Astrocyte of the spinal cord (primary cell): ENCODE measurements around the gene RFC1.
"Not testable (repeated sequence)": the region's sequence is repeated elsewhere in the genome, so short reads cannot be mapped to it uniquely, and the experiment has no call there.

Experiments
- DNase-seq: peaks from one replicate; pipeline ENCODE4 v3.0.0; 2011; ENCODE audit warnings: low read depth, low spot score
- H3K4me3 ChIP-seq: 2 replicates; pipeline ENCODE4 v1.5.1; 2011; ENCODE audit warnings: low read depth, mild to moderate bottlenecking, low read length, moderate library complexity
- in situ Hi-C: cut with HindIII; loops from 2 replicates; pipeline ENCODE4 v1.10.0; 2017; ENCODE audit warnings: low sequenced_read_pairs
- TF ChIP-seq, protein P1 (sequence below): IDR thresholded peaks from 2 replicates; pipeline ENCODE4 v1.5.1; 2012; ENCODE audit warnings: low read depth, mild to moderate bottlenecking, low read length, inconsistent platforms

The RFC1 gene

DNA sequence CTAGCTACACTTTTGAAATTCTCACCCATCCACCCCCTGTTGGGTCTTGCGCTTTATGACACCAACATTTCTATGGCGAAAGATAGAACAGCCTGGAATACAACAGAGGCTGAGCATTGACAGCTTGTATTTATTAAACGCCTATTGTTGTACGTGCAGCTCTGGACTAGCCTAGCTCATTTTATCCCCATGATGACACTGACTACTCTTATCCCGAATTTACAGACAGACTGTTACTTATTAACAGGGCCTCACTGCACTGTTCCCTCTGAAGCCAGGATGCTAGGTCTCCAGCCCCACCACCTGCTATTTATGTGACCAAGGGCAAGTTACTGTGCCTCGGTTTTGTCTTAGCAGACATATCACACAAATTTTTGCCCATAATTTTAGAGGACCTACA lies 1.0 kb upstream of the RFC1 start:
- in situ Hi-C loops = no loop called here
- DNase-seq = no peak
- TF ChIP-seq, protein P1, sequence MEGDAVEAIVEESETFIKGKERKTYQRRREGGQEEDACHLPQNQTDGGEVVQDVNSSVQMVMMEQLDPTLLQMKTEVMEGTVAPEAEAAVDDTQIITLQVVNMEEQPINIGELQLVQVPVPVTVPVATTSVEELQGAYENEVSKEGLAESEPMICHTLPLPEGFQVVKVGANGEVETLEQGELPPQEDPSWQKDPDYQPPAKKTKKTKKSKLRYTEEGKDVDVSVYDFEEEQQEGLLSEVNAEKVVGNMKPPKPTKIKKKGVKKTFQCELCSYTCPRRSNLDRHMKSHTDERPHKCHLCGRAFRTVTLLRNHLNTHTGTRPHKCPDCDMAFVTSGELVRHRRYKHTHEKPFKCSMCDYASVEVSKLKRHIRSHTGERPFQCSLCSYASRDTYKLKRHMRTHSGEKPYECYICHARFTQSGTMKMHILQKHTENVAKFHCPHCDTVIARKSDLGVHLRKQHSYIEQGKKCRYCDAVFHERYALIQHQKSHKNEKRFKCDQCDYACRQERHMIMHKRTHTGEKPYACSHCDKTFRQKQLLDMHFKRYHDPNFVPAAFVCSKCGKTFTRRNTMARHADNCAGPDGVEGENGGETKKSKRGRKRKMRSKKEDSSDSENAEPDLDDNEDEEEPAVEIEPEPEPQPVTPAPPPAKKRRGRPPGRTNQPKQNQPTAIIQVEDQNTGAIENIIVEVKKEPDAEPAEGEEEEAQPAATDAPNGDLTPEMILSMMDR = no peak
- H3K4me3 ChIP-seq = no peak overlapping the region

DNA sequence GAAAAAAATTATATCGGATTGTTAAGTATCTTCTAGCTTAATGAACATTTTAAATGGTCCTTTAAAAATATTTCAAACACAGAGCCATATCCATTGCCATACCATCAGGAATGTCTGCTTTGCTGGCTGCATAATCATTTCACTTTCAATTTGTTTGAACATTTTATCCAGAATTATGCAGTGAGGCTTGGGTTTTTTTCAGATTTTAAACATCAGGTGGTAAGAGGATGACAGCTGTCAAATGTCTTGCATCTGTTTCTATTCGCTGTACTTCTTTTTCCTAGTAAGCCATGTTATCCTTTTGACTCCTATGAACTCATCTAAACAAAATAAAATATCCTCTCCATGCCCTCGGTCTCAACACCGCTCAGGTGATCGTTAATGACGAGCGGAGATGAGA lies 802 bp downstream of the RFC1 start:
- no peak for DNase-seq
- peak overlapping the region; percentile 75 for H3K4me3 ChIP-seq
- in situ Hi-C loops = no loop called here
- TF ChIP-seq, protein P1 = no peak

DNA sequence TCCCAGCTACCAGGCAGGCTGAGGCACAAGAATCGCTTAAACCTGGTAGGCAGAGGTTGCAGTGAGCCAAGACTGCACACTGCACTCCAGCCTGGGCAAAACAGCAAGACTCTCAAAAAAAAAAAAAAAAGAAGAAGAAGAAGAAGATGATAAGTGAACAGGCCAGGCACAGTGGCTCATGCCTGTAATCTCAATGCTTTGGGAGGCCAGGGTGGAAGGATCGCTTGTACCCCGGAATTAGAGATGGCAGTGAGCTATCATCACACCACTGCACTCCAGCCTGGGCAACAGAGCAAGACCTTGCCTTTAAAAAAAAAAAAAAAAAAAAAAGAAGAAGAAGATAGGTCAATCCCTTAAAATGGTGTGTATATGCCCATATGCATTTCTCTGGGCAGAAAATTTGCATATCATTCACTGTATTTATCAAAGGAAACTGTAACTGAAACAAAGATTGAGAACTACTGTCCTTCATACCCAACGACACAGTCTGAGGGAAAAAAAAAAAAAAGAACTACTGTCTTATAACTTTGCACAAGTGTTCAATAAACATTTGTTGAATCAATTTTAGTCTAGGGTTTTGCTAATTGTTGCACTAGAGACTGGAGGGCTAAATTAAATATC lies 2.3 kb downstream of the RFC1 start:
- in situ Hi-C loops = no loop called here
- TF ChIP-seq, protein P1 = no peak
- DNase-seq = no peak
- H3K4me3 ChIP-seq = no peak overlapping the region

DNA sequence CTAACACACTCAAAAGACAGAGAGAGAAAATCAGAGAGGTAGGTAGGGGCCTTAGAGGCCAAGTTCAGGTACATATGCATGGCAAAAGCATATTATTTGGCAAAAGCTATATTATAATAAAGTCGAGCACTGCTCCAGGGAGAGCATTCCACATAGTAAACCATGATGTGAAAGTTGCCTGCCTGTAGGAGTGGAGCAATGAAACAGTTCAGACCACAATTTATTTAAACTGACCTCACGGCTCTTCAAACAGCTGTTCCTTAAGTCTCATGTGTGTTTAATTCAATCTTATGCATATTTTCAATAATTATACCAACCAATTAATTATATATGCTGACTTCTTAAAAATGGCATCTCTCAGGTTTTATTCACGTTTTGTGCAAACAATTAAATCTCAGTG lies 3.3 kb downstream of the RFC1 start:
- no peak for DNase-seq
- TF ChIP-seq, protein P1 = no peak
- no peak overlapping the region for H3K4me3 ChIP-seq
- in situ Hi-C loops = no loop called here

DNA sequence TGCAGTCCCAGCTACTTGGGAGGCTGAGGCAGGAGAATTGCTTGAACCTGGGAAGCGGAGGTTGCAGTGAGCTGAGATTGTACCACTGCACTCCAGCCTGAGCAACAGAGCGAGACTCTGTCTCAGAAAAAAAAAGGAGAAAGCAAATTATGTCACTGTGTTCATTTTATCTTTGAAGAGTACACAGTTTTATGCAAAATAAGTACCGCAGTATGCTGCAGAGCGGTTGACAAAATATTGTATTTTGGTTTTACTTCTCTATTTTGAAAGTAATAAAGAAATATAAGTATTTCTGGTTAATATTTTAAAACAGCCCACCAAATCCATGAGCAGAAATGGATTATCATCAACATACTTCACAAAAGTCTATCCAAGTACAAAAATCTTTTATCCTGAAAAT lies 5.6 kb downstream of the RFC1 start:
- DNase-seq, H3K4me3 ChIP-seq, in situ Hi-C loops: not testable (repeated sequence)

DNA sequence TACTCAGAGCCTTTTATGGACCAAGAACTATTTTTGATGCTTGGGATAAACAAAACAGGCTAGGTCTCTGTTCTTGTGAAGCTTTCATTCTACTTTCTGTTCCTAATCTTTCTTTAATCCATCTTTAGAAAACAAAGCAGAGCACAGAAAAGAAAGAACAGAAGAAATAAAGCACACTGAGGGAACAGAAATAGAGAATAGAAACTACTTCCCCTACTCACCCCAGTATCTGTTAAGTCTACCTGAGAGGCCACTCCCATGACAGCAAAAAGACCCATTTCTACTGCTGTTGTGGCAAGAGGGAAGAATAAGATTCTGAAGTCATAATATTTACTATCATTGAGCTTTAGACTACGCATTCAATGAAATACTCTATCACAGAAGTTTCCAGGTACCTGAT lies 9.2 kb downstream of the RFC1 start:
- no peak for DNase-seq
- TF ChIP-seq, protein P1 = no peak
- in situ Hi-C loops = no loop called here
- H3K4me3 ChIP-seq = no peak overlapping the region

DNA sequence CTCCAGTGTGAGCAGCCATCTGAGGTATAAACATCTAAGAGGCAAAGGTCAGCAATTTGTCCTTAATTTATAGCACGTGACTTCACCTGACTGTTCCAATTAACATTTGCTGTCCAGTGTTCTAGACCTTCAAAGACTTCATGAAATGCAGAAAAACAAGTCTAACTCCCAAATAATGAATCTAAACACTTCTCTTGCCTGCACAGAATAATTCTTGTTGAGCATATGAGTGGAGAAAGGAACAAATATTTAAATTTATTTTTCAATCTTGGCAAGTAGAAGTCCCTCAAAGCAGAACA lies 12.0 kb downstream of the RFC1 start:
- TF ChIP-seq, protein P1 = no peak
- no peak for DNase-seq
- in situ Hi-C loops = no loop called here
- H3K4me3 ChIP-seq = no peak overlapping the region
